MCF 10A (cell line): ENCODE results near the gene HAUS5. TPM values are rescaled to one million over a fixed set of nuclear protein-coding genes. Genes with fewer than 3 reads are reported as not detected.
"Not testable (repeated sequence)": the region's sequence is repeated elsewhere in the genome, so short reads cannot be mapped to it uniquely, and the experiment has no call there.

Source experiments
- BruUV-seq: library from RNA; stranded (reverse); fragments of 400-500 nt; replicated peaks from 2 replicates; lab custom pipeline; 2021; lab: Mats Ljungman, UMichigan
- CTCF ChIA-PET: fragments of 300-600 bp; sonication (Branson Sonifier 250); formaldehyde crosslinking; extraction: SDS; loops from one replicate; lab custom pipeline; 2021; ENCODE audit warnings: antibody characterized with exemption, inconsistent platforms; lab: Yijun Ruan, JAX
- POLR2A ChIA-PET: fragments of 300-600, 350-650 bp; sonication (Branson Sonifier 250); formaldehyde crosslinking; extraction: SDS; loops from one replicate; lab custom pipeline; 2020; ENCODE audit warnings: antibody characterized with exemption, inconsistent platforms; lab: Yijun Ruan, JAX
- DNase-seq: peaks from one replicate; pipeline ENCODE4 v3.0.0-alpha.2; 2018; ENCODE audit not compliant: unreplicated experiment
- H3K27ac Mint-ChIP-seq: one replicate; pipeline ENCODE4 v1.8.0; 2022; ENCODE audit warnings: mild to moderate bottlenecking, low read depth, mixed read lengths; ENCODE audit not compliant: unreplicated experiment
- H3K27me3 Mint-ChIP-seq: one replicate; pipeline ENCODE4 v1.8.0; 2022; ENCODE audit warnings: mixed read lengths; ENCODE audit not compliant: insufficient read depth, unreplicated experiment
- H3K36me3 Mint-ChIP-seq: one replicate; pipeline ENCODE4 v1.8.0; 2022; ENCODE audit warnings: mild to moderate bottlenecking, moderate library complexity, mixed read lengths; ENCODE audit not compliant: insufficient read depth, unreplicated experiment
- H3K4me1 Mint-ChIP-seq: one replicate; pipeline ENCODE4 v1.8.0; 2022; ENCODE audit warnings: mixed read lengths; ENCODE audit not compliant: insufficient read depth, unreplicated experiment
- H3K4me3 Mint-ChIP-seq: one replicate; pipeline ENCODE4 v1.8.0; 2022; ENCODE audit warnings: mild to moderate bottlenecking, moderate library complexity, mixed read lengths; ENCODE audit not compliant: unreplicated experiment
- H3K9me3 Mint-ChIP-seq: one replicate; pipeline ENCODE4 v1.8.0; 2022; ENCODE audit warnings: mixed read lengths; ENCODE audit not compliant: unreplicated experiment
- intact Hi-C: fragments of 100-400 bp; cut with micrococcal nuclease; formaldehyde crosslinking; loops from 2 replicates; pipeline ENCODE4 v1.14.1; 2022
- total RNA-seq: library from RNA; stranded (reverse); gene quantifications from 2 replicates; pipeline ENCODE4 v1.2.3, GENCODE V29; 2022
- TF ChIP-seq, protein P1 (sequence below): fragments of 200-600 bp; IDR thresholded peaks from one replicate; pipeline ENCODE4 v1.8.0; 2022; ENCODE audit warnings: antibody characterized with exemption, mild to moderate bottlenecking; ENCODE audit not compliant: unreplicated experiment

HAUS5 gene
- total RNA-seq, 1 experiment from 2014 or later, result 10.6 TPM

DNA sequence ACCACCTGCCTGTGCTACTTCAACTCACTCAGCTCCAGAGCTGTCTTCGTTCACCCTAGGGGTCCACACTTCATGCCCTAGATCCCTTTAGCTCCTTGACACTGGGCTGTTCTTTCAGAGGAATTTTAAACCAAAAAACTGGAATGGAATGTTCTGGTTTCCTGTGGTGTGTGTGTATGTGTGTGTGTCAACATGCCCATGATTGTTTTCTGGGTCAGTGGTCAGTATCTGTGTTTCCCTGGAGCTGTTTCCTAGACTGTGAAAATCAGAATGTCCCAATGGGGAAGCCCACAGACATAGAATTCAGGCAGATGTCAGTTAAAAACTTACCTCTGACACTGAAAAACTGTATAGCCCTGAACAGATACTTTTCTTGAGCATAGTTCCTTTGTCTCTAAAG is 25.2 kb upstream of the HAUS5 start:
- no peaks in the 10 kb centered on the region for H3K9me3 Mint-ChIP-seq
- peaks cover 27% of the 10 kb centered on the region for H3K27me3 Mint-ChIP-seq
- ChIA-PET CTCF (interaction anchor here (1.1 to 1.2 kb wide), 2 partner anchors 38 to 235 kb away, joined by 3 to 5 read pairs; no protein-coding TSS in a partner anchor), POLR2A (interaction anchor here (0.7 kb wide), 2 partner anchors 131 to 158 kb away, joined by 3 read pairs; no protein-coding TSS in a partner anchor)
- intact Hi-C loops, result no loop called here
- H3K36me3 Mint-ChIP-seq, result no peaks in the 10 kb centered on the region
- TF ChIP-seq, protein P1, sequence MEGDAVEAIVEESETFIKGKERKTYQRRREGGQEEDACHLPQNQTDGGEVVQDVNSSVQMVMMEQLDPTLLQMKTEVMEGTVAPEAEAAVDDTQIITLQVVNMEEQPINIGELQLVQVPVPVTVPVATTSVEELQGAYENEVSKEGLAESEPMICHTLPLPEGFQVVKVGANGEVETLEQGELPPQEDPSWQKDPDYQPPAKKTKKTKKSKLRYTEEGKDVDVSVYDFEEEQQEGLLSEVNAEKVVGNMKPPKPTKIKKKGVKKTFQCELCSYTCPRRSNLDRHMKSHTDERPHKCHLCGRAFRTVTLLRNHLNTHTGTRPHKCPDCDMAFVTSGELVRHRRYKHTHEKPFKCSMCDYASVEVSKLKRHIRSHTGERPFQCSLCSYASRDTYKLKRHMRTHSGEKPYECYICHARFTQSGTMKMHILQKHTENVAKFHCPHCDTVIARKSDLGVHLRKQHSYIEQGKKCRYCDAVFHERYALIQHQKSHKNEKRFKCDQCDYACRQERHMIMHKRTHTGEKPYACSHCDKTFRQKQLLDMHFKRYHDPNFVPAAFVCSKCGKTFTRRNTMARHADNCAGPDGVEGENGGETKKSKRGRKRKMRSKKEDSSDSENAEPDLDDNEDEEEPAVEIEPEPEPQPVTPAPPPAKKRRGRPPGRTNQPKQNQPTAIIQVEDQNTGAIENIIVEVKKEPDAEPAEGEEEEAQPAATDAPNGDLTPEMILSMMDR, result no peak
- DNase-seq, result no peak
- H3K4me3 Mint-ChIP-seq, result no peak overlapping the region
- no TSS peak for BruUV-seq
- no peaks in the 10 kb centered on the region for H3K4me1 Mint-ChIP-seq
- no peak overlapping the region for H3K27ac Mint-ChIP-seq

- no peaks in the 10 kb centered on the region for H3K27me3 Mint-ChIP-seq
- no peaks in the 10 kb centered on the region for H3K4me1 Mint-ChIP-seq
- no peaks in the 10 kb centered on the region for H3K36me3 Mint-ChIP-seq
- TF ChIP-seq, protein P1, result no peak
- H3K27ac Mint-ChIP-seq, result no peak overlapping the region
- H3K4me3 Mint-ChIP-seq, result no peak overlapping the region
- intact Hi-C loops, result no loop called here
- BruUV-seq, result no TSS peak
- no peak for DNase-seq
- ChIA-PET CTCF (interaction anchor here (1.4 to 3.4 kb wide), 3 partner anchors 22 to 43 kb away, joined by 4 to 15 read pairs (median 7); partner anchors contain the start of gene HAUS5), POLR2A (no interaction called here)
- no peaks in the 10 kb centered on the region for H3K9me3 Mint-ChIP-seq
Measured at GRCh38 chr19:35590875-35591274, 21.7 kb upstream of the HAUS5 start.

DNA sequence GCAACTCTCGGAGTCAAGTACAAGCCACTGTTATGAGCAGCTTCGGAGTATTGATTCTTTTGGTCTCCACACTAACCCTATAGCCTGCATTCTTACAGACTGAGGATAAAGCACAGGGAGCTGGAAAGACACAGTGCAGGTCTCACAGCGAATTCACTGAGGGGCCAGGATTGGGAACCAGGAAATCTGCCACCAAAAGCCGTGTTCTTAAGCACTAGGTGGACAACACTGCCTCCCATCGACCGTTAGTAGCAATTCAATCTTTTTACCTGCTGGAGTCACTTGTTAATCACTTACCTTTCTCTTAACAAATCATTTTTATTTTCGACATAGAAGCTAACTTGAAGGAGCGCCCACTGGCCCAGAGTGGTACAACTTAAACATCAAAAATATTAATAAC is 20.3 kb upstream of the HAUS5 start:
- H3K4me3 Mint-ChIP-seq, result no peak overlapping the region
- intact Hi-C loops, result no loop called here
- POLR2A ChIA-PET, result no interaction called here
- BruUV-seq, result no TSS peak
- H3K9me3 Mint-ChIP-seq, result no peaks in the 10 kb centered on the region
- no peaks in the 10 kb centered on the region for H3K36me3 Mint-ChIP-seq
- DNase-seq, result peak; percentile 61
- CTCF ChIA-PET, result interaction anchor here (0.6 to 3.4 kb wide), 12 partner anchors 8 to 329 kb away, joined by 3 to 15 read pairs (median 6); partner anchors contain the start of gene DMKN
- no peak overlapping the region for H3K27ac Mint-ChIP-seq
- H3K4me1 Mint-ChIP-seq, result no peaks in the 10 kb centered on the region
- TF ChIP-seq, protein P1, result peak; percentile 54
- peaks cover 11% of the 10 kb centered on the region for H3K27me3 Mint-ChIP-seq

GRCh38 chr19:35595026-35595425 is 17.5 kb upstream of the HAUS5 start:
- H3K4me1 Mint-ChIP-seq, H3K36me3 Mint-ChIP-seq, intact Hi-C loops, H3K27ac Mint-ChIP-seq, H3K9me3 Mint-ChIP-seq, BruUV-seq, POLR2A ChIA-PET, H3K4me3 Mint-ChIP-seq, DNase-seq: not testable (repeated sequence)
- peaks cover 17% of the 10 kb centered on the region for H3K27me3 Mint-ChIP-seq
- CTCF ChIA-PET, result interaction anchor here (0.7 kb wide), 1 partner anchor 419 kb away, joined by 4 read pairs; no protein-coding TSS in a partner anchor
